DND-41 (cell line): Measurements from ENCODE around the gene SH3TC2.
A peak's percentile ranks its signal among the peaks of the same experiment; 100 is the strongest.

Experiments used
- ATAC-seq: fragments of 200-7000 bp; cut with Tn5 transposase; 3 replicates; pipeline ENCODE4 v1.9.1; 2021; ENCODE audit warnings: low read depth; ENCODE audit not compliant: insufficient read depth
- DNase-seq: peaks from one replicate; pipeline ENCODE4 v3.0.0-alpha.2; 2020
- H2AFZ ChIP-seq: 2 replicates; pipeline ENCODE4 v1.6.0; 2012; ENCODE audit warnings: low read depth, low read length
- H3K27ac ChIP-seq: 2 replicates; pipeline ENCODE4 v1.5.1; 2012; ENCODE audit warnings: low read length, inconsistent platforms
- H3K27me3 ChIP-seq: fragments of 200-600 bp; sonication (generic); 2 replicates; pipeline ENCODE4 v1.6.0; 2012; ENCODE audit warnings: low read length, mild to moderate bottlenecking, inconsistent platforms; ENCODE audit not compliant: insufficient read depth, poor library complexity
- H3K36me3 ChIP-seq: 2 replicates; pipeline ENCODE4 v1.5.1; 2012; ENCODE audit warnings: low read length, inconsistent platforms; ENCODE audit not compliant: insufficient read depth
- H3K4me1 ChIP-seq: 2 replicates; pipeline ENCODE4 v1.5.1; 2012; ENCODE audit warnings: mild to moderate bottlenecking, low read length; ENCODE audit not compliant: insufficient read depth
- H3K4me2 ChIP-seq: 2 replicates; pipeline ENCODE4 v1.6.0; 2012; ENCODE audit warnings: mild to moderate bottlenecking, moderate library complexity, low read length, inconsistent platforms; ENCODE audit not compliant: insufficient read depth
- H3K4me3 ChIP-seq, 2 experiments: fragments of 200-600 bp in 1 of 2; shearing (Covaris generic) in 1 of 2; 2 replicates each; pipeline ENCODE4 v1.5.1; 2012 to 2016; ENCODE audit warnings: inconsistent platforms in 2 of 2, low read length in 2 of 2, mild to moderate bottlenecking in 2 of 2, low read depth in 1 of 2, moderate library complexity in 1 of 2
- H3K79me2 ChIP-seq: 2 replicates; pipeline ENCODE4 v1.6.0; 2012; ENCODE audit warnings: low read length, inconsistent platforms; ENCODE audit not compliant: insufficient read depth
- H3K9ac ChIP-seq: 2 replicates; pipeline ENCODE4 v1.6.0; 2012; ENCODE audit warnings: low read depth, mild to moderate bottlenecking, inconsistent platforms, low read length, moderate library complexity
- H3K9me3 ChIP-seq: 2 replicates; pipeline ENCODE4 v1.5.1; 2012; ENCODE audit warnings: low read length, moderate library complexity, mild to moderate bottlenecking, inconsistent platforms; ENCODE audit not compliant: insufficient read depth, severe bottlenecking
- H4K20me1 ChIP-seq: 2 replicates; pipeline ENCODE4 v1.6.0; 2012; ENCODE audit warnings: low read length; ENCODE audit not compliant: insufficient read depth
- CTCF ChIP-seq: IDR thresholded peaks from 2 replicates; pipeline ENCODE4 v1.5.1; 2012; ENCODE audit warnings: borderline replicate concordance, low read length, moderate library complexity, mild to moderate bottlenecking; ENCODE audit not compliant: poor library complexity, severe bottlenecking; ENCODE audit errors: extremely low read depth
- EZH2 ChIP-seq: IDR thresholded peaks from 3 replicates; pipeline ENCODE4 v1.6.1; 2012; ENCODE audit warnings: borderline replicate concordance, low read depth, mild to moderate bottlenecking, moderate library complexity, low read length, inconsistent platforms; ENCODE audit not compliant: severe bottlenecking

SH3TC2 gene

GRCh38 chr5:148957591-148958202 lies 105.2 kb downstream of the SH3TC2 start:
- H3K36me3 ChIP-seq = no peaks in the 10 kb centered on the region
- no peaks in the 10 kb centered on the region for H4K20me1 ChIP-seq
- no peaks in the 10 kb centered on the region for H3K4me1 ChIP-seq
- H3K9ac ChIP-seq = no peak overlapping the region
- H3K4me2 ChIP-seq = no peak overlapping the region
- no peaks in the 10 kb centered on the region for H3K9me3 ChIP-seq
- DNase-seq = peak; percentile 26
- H3K79me2 ChIP-seq = no peaks in the 10 kb centered on the region
- ATAC-seq = peak; percentile 57; the same call in 2 of the 3 replicates
- H3K27me3 ChIP-seq = no peaks in the 10 kb centered on the region
- no peak overlapping the region for H3K27ac ChIP-seq
- no peak overlapping the region for H3K4me3 ChIP-seq
- TF ChIP-seq CTCF = peak; percentile 70
- no peak for TF ChIP-seq EZH2
- H2AFZ ChIP-seq = no peak overlapping the region

DNA sequence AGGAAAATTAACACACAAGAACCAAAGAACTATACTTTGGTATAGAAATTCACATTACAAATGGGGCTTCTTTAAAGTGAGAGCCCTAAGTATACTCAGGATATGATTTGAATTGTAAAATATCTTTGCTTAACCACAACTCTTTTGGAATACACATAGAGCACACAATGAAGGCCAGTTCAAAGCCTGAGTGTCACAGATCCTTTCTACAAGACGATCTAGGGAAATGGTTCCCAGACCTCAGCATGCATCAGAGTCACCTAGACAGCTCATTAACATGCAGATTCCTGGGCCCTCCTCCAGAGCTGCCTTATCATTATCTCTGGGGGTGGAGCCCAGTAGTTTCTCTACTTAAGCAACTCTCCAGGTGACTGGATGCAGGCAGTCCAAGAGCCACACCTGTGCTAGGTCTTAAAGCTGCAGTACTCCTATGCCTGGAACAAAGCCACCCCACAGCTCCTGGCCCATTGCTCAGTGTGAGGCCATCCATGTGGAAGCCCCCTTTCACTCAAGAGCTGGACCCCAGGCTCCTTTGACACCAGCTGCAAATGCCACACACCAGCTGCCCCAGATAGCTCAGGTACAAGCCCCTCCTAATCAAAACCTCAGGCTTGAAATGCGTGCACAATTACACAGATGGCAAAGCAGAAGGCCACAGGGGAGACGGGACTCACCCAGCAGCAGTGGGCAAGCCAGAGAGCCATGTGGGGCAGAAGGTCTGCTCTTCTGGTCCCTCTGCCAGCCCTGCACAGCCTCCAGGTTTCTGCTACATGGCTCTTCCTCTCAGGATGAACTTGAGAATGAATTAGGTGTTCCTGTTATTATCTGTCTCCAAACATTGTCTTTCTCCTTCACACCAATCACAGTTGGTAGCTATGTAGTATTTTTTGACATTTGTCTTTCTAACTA lies 106.1 kb downstream of the SH3TC2 start:
- no peak overlapping the region for H3K9ac ChIP-seq
- no peak overlapping the region for H3K4me3 ChIP-seq
- H3K4me2 ChIP-seq = no peak overlapping the region
- H3K9me3 ChIP-seq = no peaks in the 10 kb centered on the region
- H3K27me3 ChIP-seq = no peaks in the 10 kb centered on the region
- no peaks in the 10 kb centered on the region for H3K79me2 ChIP-seq
- no peaks in the 10 kb centered on the region for H3K36me3 ChIP-seq
- ATAC-seq = no peak
- no peak overlapping the region for H2AFZ ChIP-seq
- no peaks in the 10 kb centered on the region for H4K20me1 ChIP-seq
- H3K4me1 ChIP-seq = no peaks in the 10 kb centered on the region
- DNase-seq = no peak
- no peak for TF ChIP-seq CTCF
- H3K27ac ChIP-seq = no peak overlapping the region
